K562 (cell line): ENCODE data around the gene PRCP. TPM values are rescaled to one million over a fixed set of nuclear protein-coding genes. Genes with fewer than 3 reads are reported as not detected.

Experiments
- BRD4 ChIP-seq: fragments of 200-600 bp; sonication (generic); IDR thresholded peaks from 2 replicates; pipeline ENCODE4 v1.6.1; 2017; ENCODE audit warnings: inconsistent platforms
- HEY1 ChIP-seq: fragments of 250-450 bp; sonication (Bioruptor Pico); IDR thresholded peaks from 2 replicates; pipeline ENCODE4 v1.5.0; 2020; ENCODE audit warnings: mild to moderate bottlenecking, moderate library complexity, borderline replicate concordance
- HMG20A ChIP-seq: fragments of 450-650 bp; formaldehyde crosslinking; conservative IDR thresholded peaks from 2 replicates; pipeline ENCODE4 v1.4.0; 2020; ENCODE audit warnings: mild to moderate bottlenecking, mixed read lengths
- NFIC ChIP-seq: fragments of 450-650 bp; IDR thresholded peaks from 2 replicates; pipeline ENCODE4 v1.6.1; 2017; ENCODE audit warnings: mild to moderate bottlenecking, inconsistent platforms
- PHF8 ChIP-seq: fragments of 200-600 bp; sonication (generic); IDR thresholded peaks from 2 replicates; pipeline ENCODE4 v1.6.1; 2012; ENCODE audit warnings: mixed run types, mild to moderate bottlenecking, inconsistent platforms, low read length, moderate library complexity, borderline replicate concordance
- POLR3A ChIP-seq: IDR thresholded peaks from 2 replicates; pipeline ENCODE4 v1.6.1; 2011; ENCODE audit warnings: borderline replicate concordance, mild to moderate bottlenecking, moderate library complexity; ENCODE audit not compliant: insufficient read length, insufficient read depth; ENCODE audit errors: extremely low read depth
- POU5F1 ChIP-seq: fragments of 150-350 bp; IDR thresholded peaks from 2 replicates; pipeline ENCODE4 v1.6.1; 2014; ENCODE audit warnings: borderline replicate concordance, low read length, low read depth, mild to moderate bottlenecking; ENCODE audit not compliant: partially characterized antibody
- SMAD2 ChIP-seq: fragments of 150-350 bp; IDR thresholded peaks from 2 replicates; pipeline ENCODE4 v1.6.1; 2014; ENCODE audit warnings: low read depth, mild to moderate bottlenecking, low read length
- TEAD4 ChIP-seq, 2 experiments: sonication (generic) in 1 of 2; formaldehyde crosslinking in 1 of 2; IDR thresholded peaks; 2 replicates each; pipeline versions ENCODE4 v1.6.1 to v1.8.0; 2012 to 2022; ENCODE audit warnings: borderline replicate concordance in 1 of 2, inconsistent platforms in 1 of 2, low read length in 1 of 2, mild to moderate bottlenecking in 1 of 2, missing genetic modification reagents in 1 of 2
- ZKSCAN8 ChIP-seq: fragments of 200-800 bp; sonication (Bioruptor generic); IDR thresholded peaks from 2 replicates; pipeline ENCODE4 v1.6.1; 2016; ENCODE audit warnings: missing genetic modification characterization, missing compliant biosample characterization
- ZNF764 ChIP-seq: fragments of 250-450 bp; sonication (Bioruptor Pico); IDR thresholded peaks from 2 replicates; pipeline ENCODE4 v1.4.0; 2020; ENCODE audit warnings: low read depth, mild to moderate bottlenecking, moderate library complexity
- polyA plus RNA-seq, 8 experiments: library from polyadenylated mRNA; depleted of rRNA in 4 of 8; stranded (reverse) in 5 of 8; unstranded in 3 of 8; fragments of >200 nt; fragmentation: Nextera tagmentation in 2 of 8; fragmentation: Illumina TruSeq in 1 of 8; extraction: Ambion mirVana in 2 of 8; extraction: Trizol in 1 of 8; gene quantifications; 2 replicates each; pipeline versions ENCODE4 v1.2.1 to v1.2.3, GENCODE V29; 2011 to 2014; ENCODE audit warnings: inconsistent platforms in 1 of 8, missing spikeins in 1 of 8
- total RNA-seq, 7 experiments: library from RNA; depleted of rRNA in 6 of 7; stranded (reverse); fragments of >200 nt in 6 of 7; fragmentation: Illumina TruSeq in 2 of 7; extraction: Trizol in 2 of 7; gene quantifications; 2 replicates each; pipeline versions ENCODE4 v1.2.1 to v1.2.3, GENCODE V29; 2011 to 2021; ENCODE audit warnings: low replicate concordance in 1 of 7
- TF ChIP-seq, protein P1 (sequence below), 2 experiments: fragments of 450-650 bp; IDR thresholded peaks; 2 replicates each; pipeline ENCODE4 v1.6.1; 2016; ENCODE audit warnings: mild to moderate bottlenecking in 2 of 2, borderline replicate concordance in 1 of 2, low read depth in 1 of 2, moderate library complexity in 1 of 2

Gene PRCP
- total and polyA plus RNA-seq, 9 of the 15 experiments (the other 6 are each of a cell fraction or from before 2014, with no cell fraction given) = 9.5 to 43.1 (median 23.2) TPM

DNA sequence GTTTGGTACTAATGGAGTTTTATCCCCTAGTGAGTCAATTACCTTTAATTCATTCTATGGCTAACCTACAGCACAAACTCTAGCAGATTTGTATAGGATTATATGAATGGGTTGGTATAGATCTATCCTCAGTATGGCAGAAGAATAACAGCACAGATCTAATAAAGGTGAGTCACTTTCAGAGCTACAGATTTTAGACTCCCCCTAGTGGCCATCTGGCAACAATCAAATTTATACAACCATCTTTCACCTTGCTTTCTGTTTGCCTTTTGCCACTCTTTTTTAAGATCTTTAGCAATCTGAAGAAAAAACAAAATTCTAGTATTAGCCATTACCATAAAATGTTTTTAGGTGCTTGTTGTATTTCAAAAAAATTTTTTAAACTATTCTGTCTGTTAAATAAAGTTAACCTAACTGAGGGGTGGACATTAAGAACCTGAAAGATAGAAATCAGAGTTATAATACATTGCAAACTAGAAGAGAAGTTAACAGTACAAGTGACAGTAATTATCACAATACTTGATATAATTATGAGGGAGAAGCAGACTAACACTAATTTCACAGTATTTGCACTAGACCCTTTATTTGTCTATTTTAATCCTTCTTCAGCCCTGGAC is 27.1 kb upstream of the PRCP start (continued):
- TF ChIP-seq, protein P1, sequence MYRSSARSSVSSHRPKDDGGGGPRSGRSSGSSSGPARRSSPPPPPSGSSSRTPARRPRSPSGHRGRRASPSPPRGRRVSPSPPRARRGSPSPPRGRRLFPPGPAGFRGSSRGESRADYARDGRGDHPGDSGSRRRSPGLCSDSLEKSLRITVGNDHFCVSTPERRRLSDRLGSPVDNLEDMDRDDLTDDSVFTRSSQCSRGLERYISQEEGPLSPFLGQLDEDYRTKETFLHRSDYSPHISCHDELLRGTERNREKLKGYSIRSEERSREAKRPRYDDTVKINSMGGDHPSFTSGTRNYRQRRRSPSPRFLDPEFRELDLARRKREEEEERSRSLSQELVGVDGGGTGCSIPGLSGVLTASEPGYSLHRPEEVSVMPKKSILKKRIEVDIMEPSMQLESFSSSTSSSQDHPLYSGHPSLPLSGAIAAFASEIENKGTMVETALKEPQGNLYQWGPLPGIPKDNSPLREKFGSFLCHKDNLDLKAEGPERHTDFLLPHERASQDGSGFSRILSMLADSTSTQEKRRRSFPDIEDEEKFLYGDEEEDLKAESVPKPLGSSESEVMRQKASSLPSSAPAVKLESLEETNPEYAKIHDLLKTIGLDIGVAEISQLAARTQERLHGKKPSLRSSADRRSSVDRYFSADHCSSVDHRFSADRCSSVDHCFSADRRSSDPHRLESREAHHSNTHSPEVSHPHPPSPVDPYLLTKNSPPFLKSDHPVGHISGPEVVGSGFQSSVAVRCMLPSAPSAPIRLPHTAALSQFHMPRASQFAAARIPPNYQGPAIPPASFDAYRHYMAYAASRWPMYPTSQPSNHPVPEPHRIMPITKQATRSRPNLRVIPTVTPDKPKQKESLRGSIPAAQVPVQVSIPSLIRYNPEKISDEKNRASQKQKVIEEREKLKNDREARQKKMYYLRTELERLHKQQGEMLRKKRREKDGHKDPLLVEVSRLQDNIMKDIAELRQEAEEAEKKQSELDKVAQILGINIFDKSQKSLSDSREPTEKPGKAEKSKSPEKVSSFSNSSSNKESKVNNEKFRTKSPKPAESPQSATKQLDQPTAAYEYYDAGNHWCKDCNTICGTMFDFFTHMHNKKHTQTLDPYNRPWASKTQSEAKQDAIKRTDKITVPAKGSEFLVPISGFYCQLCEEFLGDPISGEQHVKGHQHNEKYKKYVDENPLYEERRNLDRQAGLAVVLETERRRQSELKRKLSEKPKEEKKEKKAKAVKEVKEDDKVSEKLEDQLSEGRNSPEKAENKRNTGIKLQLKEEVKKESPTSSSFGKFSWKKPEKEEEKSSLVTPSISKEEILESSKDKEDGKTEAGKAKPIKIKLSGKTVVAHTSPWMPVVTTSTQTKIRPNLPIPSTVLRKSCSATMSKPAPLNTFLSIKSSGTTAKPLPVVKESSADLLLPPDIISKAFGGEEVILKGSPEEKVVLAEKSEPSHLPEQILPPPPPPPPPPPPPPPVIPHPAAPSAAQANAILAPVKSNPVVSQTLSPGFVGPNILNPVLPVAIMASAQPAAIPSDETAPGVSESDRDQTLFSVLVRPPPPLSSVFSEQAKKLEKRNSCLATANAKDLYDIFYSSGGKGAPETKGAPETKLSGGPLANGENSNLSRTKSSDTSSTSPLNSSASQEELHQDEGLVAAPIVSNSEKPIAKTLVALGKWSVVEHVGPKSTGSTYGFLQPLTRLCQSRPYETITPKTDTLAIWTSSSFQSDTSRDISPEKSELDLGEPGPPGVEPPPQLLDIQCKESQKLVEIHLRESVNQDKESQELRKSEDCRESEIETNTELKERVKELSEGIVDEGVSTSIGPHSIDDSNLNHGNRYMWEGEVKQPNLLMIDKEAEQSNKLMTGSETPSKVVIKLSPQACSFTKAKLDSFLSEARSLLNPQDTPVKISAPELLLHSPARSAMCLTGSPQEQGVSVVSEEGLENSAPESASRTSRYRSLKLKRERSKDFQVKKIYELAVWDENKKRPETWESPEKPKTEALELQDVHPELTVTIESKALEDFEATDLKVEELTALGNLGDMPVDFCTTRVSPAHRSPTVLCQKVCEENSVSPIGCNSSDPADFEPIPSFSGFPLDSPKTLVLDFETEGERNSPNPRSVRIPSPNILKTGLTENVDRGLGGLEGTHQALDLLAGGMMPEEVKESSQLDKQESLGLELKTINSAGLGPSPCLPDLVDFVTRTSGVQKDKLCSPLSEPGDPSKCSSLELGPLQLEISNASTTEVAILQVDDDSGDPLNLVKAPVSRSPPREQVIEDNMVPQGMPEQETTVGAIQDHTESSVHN (IDR thresholded peaks at IDR 0.05; ENCODE audit: borderline replicate concordance in 1 of 2, low read depth in 1 of 2) = no peak
- TF ChIP-seq BRD4 = no peak
- no peak for TF ChIP-seq ZKSCAN8 (CRISPR knock-in tag)
- no peak for TF ChIP-seq HEY1 (CRISPR knock-in tag)
- TF ChIP-seq SMAD2 = no peak
- no peak for TF ChIP-seq TEAD4 (IDR thresholded peaks at IDR 0.05; ENCODE audit: low read length)
- no peak for TF ChIP-seq TEAD4 (CRISPR knock-in tag; IDR thresholded peaks at IDR 0.05; ENCODE audit: borderline replicate concordance)
- TF ChIP-seq ZNF764 (CRISPR knock-in tag) = no peak
- no peak for TF ChIP-seq NFIC
- TF ChIP-seq POU5F1 = no peak
- no peak for TF ChIP-seq HMG20A
- TF ChIP-seq POLR3A = no peak
- TF ChIP-seq PHF8 = no peak
